ENCODE data around the gene ANKRD12.

Gene ANKRD12

GRCh38 chr18:9275890-9276289 lies 139.3 kb downstream of the ANKRD12 start:
- H3K4me3 Mint-ChIP-seq: no peak overlapping the region
- no peaks in the 10 kb centered on the region for H3K27me3 Mint-ChIP-seq (ENCODE audit: low read depth)
- H3K36me3 Mint-ChIP-seq (ENCODE audit: low read depth): peaks cover 66% of the 10 kb centered on the region
- H3K27ac Mint-ChIP-seq: no peak overlapping the region
- H3K9me3 Mint-ChIP-seq: peaks cover 6% of the 10 kb centered on the region
- no peaks in the 10 kb centered on the region for H3K4me1 Mint-ChIP-seq
- TF ChIP-seq CTCF (IDR thresholded peaks at IDR 0.05; ENCODE audit: unreplicated experiment in 3 of 3): no peak

- Mint-ChIP-seq H3K4me3 (no peak overlapping the region), H3K27ac (no peak overlapping the region), H3K9me3 (no peaks in the 10 kb centered on the region), H3K27me3 (ENCODE audit: low read depth) (no peaks in the 10 kb centered on the region), H3K4me1 (no peaks in the 10 kb centered on the region), H3K36me3 (ENCODE audit: low read depth) (peaks cover 52% of the 10 kb centered on the region)
- no peak for TF ChIP-seq CTCF (IDR thresholded peaks at IDR 0.05; ENCODE audit: unreplicated experiment in 3 of 3)
Observed at GRCh38 chr18:9278028-9278427, 141.4 kb downstream of the ANKRD12 start.

- Mint-ChIP-seq H3K4me1 (no peaks in the 10 kb centered on the region), H3K9me3 (no peaks in the 10 kb centered on the region), H3K27ac (no peak overlapping the region), H3K36me3 (ENCODE audit: low read depth) (peaks cover 43% of the 10 kb centered on the region), H3K27me3 (ENCODE audit: low read depth) (no peaks in the 10 kb centered on the region), H3K4me3 (no peak overlapping the region)
- TF ChIP-seq CTCF (IDR thresholded peaks at IDR 0.05; ENCODE audit: unreplicated experiment in 3 of 3): no peak
Observed at GRCh38 chr18:9280849-9281248, 144.3 kb downstream of the ANKRD12 start.

GRCh38 chr18:9281780-9282179 lies 145.2 kb downstream of the ANKRD12 start:
- Mint-ChIP-seq H3K36me3 (ENCODE audit: low read depth) (peaks cover 44% of the 10 kb centered on the region), H3K9me3 (no peaks in the 10 kb centered on the region), H3K27ac (no peak overlapping the region), H3K27me3 (ENCODE audit: low read depth) (no peaks in the 10 kb centered on the region), H3K4me3 (no peak overlapping the region), H3K4me1 (no peaks in the 10 kb centered on the region)
- no peak for TF ChIP-seq CTCF (IDR thresholded peaks at IDR 0.05; ENCODE audit: unreplicated experiment in 3 of 3)

- Mint-ChIP-seq H3K36me3 (ENCODE audit: low read depth) (peaks cover 31% of the 10 kb centered on the region), H3K4me3 (no peak overlapping the region), H3K27me3 (ENCODE audit: low read depth) (no peaks in the 10 kb centered on the region), H3K27ac (no peak overlapping the region), H3K4me1 (no peaks in the 10 kb centered on the region), H3K9me3 (no peaks in the 10 kb centered on the region)
- TF ChIP-seq CTCF (IDR thresholded peaks at IDR 0.05; ENCODE audit: unreplicated experiment in 3 of 3): no peak
Observed at GRCh38 chr18:9283791-9284190, 147.2 kb downstream of the ANKRD12 start.

- Mint-ChIP-seq H3K36me3 (ENCODE audit: low read depth) (peaks cover 22% of the 10 kb centered on the region), H3K4me1 (no peaks in the 10 kb centered on the region), H3K4me3 (no peak overlapping the region), H3K9me3 (no peaks in the 10 kb centered on the region), H3K27me3 (ENCODE audit: low read depth) (no peaks in the 10 kb centered on the region), H3K27ac (no peak overlapping the region)
- TF ChIP-seq CTCF (IDR thresholded peaks at IDR 0.05; ENCODE audit: unreplicated experiment in 3 of 3): no peak
Observed at GRCh38 chr18:9285604-9286003, 149.0 kb downstream of the ANKRD12 start.
